ENCODE results near the gene ALOX12.

ALOX12 gene

DNA sequence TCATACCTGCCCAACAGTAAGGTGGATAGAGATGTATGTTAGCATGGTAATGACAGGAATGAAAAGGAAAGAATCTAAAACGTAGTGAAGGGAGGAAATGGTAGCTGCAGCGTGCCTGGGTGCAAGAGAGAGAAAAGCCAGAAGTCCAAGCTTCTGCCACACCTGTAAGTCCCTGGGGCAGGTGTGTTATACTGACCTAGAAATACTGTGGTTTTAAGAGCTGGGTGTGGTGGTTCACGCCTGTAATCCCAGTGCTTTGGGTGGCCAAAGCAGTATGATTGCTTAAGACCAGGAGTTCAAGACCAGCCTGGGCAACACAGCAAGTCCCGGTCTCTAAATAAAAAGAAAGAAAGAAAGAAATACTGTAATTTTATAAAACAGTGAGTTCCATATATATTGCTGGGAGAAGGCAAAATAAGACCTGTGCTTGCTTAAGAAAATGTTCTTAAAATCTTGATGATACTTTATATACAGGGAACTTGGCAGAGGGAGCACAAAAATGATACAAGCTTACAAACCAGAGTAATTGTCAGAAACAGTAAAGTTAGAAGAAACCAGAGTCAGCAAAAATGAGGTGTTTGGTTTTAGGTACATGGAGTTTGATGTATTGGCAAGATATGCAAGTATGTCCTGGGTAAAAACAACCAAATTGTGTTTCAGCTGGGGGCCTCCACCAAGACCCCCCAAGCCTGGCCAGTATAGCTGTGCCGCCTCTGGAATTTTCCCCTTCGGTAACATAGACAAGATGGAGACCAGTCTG, 6.6 kb downstream of the ALOX12 start:
- DNase-seq (ENCODE audit: low read depth, low spot score): no peak

GRCh38 chr17:7003745-7004144, 7.9 kb downstream of the ALOX12 start:
- no peak for DNase-seq (ENCODE audit: low read depth, low spot score)

DNA sequence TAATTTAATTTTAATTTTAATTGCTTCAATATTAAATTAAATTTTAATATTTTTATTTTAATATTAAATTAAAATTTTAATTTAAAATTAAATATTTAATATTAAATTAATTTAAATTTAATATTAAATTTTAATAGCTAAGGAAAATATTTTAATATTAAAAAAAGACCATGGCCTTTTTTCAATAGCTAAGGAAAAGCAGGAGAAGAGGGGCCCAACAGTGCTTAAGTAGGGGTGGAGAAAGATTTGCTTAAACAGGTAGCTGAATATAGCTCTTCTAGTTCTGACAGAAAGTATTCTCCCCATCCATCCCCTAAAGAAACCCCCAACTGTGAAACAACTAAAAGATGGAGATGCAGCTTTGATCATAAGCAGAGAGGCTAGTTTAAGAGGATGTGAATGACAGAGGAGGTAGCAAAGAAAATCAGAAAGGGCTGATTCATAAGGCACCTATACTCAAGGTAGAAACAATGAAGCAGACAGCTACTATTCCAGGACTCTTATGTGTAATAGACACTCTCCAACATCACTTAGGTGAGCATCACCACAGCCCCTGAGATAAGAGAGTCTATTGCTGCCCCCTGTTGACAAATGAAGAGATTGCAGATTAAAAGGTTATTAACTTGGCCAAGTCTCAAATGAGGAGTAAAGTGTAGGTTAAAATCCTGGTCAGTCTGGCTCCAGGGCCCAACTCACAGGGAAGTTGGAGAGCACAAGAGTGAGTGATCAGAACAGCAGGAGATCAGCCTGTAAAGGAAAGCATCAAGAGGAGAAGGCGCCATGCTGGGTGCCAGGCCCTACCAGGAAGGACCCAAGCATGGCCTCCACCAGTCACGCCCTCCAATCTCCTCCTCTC, 8.8 kb downstream of the ALOX12 start:
- DNase-seq (ENCODE audit: low read depth, low spot score): peak; percentile 58

GRCh38 chr17:7005716-7006115, 9.9 kb downstream of the ALOX12 start:
- no peak for DNase-seq (ENCODE audit: low read depth, low spot score)

GRCh38 chr17:7007143-7007542, 11.3 kb downstream of the ALOX12 start:
- DNase-seq (ENCODE audit: low read depth, low spot score): no peak

DNA sequence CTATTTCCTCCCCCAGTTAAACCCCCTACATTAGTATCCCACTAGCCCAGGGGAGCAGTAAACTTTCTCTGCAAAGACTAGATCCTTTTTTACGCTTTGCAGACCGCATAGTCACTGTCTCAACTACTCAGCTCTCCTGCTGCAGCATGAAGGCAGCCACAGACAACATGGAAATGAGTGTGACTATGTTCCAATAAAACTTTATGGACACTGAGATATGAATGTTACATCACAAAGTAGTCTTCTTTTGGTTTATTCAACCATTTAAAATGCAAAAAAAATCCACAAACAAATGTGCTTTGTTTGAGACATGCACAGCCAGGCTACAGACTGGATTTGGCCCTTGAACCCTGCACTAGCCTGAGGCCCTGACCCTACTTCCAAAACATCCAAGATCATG, 14.7 kb downstream of the ALOX12 start:
- DNase-seq (ENCODE audit: low read depth, low spot score): no peak

DNA sequence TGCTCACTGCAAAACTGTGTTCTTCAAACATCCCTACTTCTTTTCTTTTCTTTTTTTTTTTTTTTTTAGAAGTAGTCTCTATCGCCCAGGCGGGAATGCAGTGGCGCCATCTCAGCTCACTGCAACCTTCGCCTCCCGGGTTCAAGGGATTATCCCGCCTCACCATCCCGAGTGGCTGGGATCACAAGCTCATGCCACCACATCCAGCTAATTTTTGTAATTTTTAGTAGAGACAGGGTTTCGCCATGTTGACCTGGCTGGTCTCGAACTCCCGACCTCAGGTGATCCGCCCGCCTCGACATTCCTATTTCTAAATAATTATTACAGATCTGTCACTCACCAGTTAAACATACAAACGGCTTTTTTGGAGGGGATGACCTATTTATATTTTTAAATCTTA, 15.6 kb downstream of the ALOX12 start:
- DNase-seq (ENCODE audit: low read depth, low spot score): no peak

DNA sequence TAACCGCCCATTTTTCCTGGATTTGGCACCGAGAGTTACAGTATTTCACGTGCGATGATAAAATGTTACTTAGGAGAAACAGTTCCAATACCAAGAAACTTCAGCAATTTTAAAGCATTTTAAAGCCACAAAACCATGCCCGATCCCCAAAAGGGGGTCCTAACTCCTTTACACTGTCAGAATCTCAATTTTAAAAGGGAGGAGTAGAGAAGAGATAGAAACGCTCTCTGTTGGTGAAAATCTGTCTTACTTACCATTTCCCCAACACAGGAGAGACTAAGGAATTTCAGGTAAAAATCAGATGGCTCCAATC, 16.0 kb downstream of the ALOX12 start:
- DNase-seq (ENCODE audit: low read depth, low spot score): no peak

DNA sequence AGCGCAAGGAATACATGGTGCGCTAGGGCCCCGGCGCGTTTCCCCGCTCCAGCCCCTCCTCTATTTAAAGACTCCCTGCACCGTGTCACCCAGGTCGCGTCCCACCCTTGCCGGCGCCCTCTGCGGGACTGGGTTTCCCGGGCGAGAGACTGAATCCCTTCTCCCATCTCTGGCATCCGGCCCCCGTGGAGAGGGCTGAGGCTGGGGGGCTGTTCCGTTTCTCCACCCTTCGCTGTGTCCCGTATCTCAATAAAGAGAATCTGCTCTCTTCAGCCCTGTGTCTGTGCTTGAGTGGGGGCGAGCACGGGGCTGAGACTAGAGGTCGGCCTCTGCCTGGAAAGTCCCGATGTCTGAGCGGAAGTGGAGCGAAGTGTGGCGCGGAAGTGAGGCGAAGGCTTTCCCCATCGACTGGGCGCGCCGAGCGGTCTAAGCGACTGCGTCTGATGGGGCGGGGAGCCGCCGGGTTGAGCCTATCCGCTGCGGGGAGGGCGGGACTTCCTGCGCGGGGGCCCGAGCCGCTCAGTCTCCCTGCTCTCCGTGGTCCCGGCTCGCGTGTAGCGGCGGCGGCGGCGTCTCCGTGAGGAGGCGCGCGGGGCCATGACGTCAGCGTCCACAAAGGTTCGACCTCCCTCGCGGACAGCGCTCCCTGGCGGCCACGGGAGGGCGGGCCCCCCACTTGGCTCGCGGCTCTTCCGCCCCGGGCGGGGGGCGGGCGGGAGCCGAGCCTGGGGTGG, 18.6 kb downstream of the ALOX12 start:
- DNase-seq (ENCODE audit: low read depth, low spot score): peak; percentile 96

DNA sequence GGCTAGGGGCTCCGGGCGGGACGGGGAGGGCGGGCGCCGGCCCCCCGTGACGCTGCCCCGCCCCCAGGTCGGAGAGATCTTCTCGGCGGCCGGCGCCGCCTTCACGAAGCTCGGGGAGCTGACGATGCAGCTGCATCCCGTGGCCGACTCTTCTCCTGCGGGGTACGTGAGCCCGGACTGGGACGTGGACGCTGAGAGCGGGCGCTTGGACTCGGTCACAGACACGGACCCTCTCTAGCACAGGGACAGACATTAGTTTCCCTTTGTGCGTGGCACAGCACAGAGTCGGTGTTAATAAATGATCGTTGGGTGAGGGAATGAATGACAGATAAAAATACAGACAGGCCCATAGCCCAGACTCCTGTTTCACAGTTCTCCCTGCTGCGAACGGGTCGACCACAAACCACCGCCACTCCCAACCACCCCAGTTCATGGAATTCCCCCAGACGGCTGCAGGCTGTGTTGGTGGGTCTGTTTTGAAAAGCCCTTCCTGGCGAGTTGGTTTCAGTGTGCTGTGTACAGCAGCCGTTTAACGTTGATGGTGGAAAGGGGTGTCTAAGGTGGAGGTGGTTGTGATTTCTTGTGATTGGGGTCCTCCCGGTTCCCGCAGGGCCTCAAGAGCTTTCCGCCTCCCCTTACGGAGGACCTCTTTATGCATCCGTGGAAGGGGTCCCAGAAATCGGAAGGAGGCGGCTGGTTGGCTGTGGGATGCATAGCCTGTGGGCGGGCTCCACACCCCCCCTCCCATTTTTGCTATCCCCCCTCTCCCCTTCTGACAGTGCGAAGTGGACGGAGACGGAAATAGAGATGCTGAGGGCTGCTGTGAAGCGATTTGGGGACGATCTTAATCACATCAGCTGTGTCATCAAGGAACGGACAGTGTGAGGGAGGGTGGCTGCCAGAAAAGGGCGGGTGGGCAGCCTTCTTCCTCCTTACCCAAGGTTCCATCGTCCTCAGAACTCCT, 19.4 kb downstream of the ALOX12 start:
- peak; percentile 47 for DNase-seq (ENCODE audit: low read depth, low spot score)

DNA sequence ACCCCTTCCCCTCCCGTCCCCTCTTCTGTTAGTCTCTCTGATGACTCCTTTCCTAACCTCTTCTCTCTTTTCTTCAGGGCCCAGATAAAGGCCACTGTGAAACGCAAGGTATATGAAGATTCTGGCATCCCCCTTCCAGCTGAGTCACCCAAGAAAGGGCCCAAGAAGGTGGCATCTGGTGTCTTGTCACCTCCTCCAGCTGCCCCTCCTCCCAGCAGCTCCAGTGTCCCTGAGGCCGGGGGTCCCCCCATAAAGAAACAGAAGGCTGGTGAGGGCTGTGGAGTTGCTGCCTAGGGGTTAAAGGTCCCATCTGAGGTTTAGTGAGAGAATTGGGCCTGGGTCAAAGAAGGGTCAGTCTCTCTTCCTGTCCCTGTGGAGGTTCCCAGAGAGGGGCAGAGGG, 20.6 kb downstream of the ALOX12 start:
- DNase-seq (ENCODE audit: low read depth, low spot score): no peak

GRCh38 chr17:7016886-7017826, 21.3 kb downstream of the ALOX12 start:
- DNase-seq (ENCODE audit: low read depth, low spot score): no peak

DNA sequence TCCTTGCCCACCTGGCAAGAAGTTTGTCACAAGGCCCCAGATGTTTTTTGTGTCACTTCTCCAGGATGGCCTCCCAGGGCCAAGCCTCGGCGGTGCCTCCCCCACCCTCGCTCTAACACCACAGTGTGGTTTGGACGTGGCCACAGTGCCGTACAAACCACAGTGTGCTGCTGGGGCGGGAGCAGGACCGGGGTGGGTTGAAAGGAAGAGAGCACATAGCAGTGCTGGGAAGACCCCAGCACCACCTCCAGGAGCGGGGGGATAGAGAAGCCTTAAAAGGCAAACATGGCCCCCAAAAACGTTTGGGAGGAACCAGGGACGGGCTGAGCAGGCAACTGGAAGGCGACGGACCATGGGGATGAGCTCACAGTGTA, 22.0 kb downstream of the ALOX12 start:
- DNase-seq (ENCODE audit: low read depth, low spot score): no peak

- no peak for DNase-seq (ENCODE audit: low read depth, low spot score)
Observed at GRCh38 chr17:7018331-7018964, 22.6 kb downstream of the ALOX12 start.

DNA sequence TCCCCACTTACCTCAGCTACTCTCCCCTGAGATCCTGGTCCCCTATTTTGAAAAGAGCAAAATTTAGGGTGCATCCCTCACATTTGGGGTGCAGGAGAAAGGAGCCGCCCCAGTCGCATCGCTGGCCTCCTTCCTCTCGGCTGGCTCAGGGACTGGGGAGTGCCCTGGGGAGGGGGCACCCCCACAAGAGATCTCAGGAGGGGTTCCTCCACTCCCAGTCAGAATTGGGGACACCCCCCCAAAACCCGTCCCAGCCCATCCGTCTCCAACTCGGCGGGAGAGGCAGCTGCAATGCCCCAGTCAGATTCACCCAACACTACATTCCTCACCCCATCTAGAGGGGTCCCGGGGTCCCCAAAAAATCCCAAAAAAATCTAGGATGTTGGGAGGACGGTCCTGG, 23.5 kb downstream of the ALOX12 start:
- no peak for DNase-seq (ENCODE audit: low read depth, low spot score)

DNA sequence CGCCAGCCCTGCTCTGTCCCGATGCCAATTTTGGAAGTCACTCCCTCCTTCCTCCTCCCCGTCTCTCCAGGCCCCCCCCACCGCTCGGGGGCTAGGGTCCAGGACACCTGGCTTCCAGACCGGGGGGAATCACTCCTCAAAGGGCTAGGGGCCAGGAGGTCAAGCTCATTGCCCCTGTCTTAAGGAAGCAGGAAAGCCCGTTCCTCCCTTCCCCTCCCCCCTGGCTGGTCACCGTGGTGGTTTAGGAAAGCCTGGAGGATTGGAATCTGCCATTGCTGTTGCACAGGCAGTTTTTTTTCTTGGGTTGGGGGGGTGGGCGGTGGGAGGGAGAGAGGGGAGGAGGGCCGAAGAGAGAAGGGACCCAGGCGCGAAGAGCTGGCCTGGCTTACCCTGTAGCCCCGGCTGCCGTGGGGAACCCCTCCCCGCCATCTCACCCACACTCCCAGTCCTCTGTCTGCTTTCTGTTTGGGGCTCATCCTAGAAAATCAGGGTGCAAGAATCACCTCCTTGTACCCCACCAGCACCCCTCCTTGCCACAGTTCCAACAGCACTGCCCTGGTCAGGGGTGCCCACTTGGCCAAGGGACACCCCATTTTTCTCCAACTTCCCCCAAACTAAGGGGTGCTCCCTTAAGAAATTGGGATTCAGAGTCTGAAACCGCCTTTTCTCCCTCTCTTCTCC, 24.1 kb downstream of the ALOX12 start:
- DNase-seq (ENCODE audit: low read depth, low spot score): peak; percentile 67

- no peak for DNase-seq (ENCODE audit: low read depth, low spot score)
Observed at GRCh38 chr17:7020894-7021664, 25.2 kb downstream of the ALOX12 start.

GRCh38 chr17:7021993-7022778, 26.3 kb downstream of the ALOX12 start:
- DNase-seq (ENCODE audit: low read depth, low spot score): peak; percentile 86

Data from ELF-1 (cell line).